IMR-90 (cell line): ENCODE data around the gene NAV2. TPM values are rescaled to one million over a fixed set of nuclear protein-coding genes. Genes with fewer than 3 reads are reported as not detected.

ENCODE experiments used
- ATAC-seq: fragments of 200-7000 bp; cut with Tn5 transposase; 2 replicates; pipeline ENCODE4 v1.9.1; 2020; ENCODE audit warnings: low read depth, mild to moderate bottlenecking, moderate library complexity
- BruUV-seq: library from RNA; stranded (reverse); fragments of 400-500 nt; replicated peaks from 2 replicates; lab custom pipeline; 2021; lab: Mats Ljungman, UMichigan
- CTCF ChIA-PET: fragments of 300-600 bp; formaldehyde crosslinking; extraction: SDS; loops from one replicate; lab custom pipeline; 2021; ENCODE audit warnings: antibody characterized with exemption; lab: Yijun Ruan, JAX
- POLR2A ChIA-PET: fragments of 300-600 bp; sonication (Branson Sonifier 250); formaldehyde crosslinking; loops from one replicate; lab custom pipeline; 2022; ENCODE audit warnings: antibody characterized with exemption; ENCODE audit not compliant: unreplicated experiment; lab: Charles Lee
- DNase-seq: peaks from one replicate; pipeline ENCODE4 v3.0.0; 2013
- H2AFZ ChIP-seq: replicated peaks from 2 replicates; pipeline ENCODE3; 2013; ENCODE audit warnings: low read length, mild to moderate bottlenecking; ENCODE audit not compliant: poor library complexity
- H2AK5ac ChIP-seq: 2 replicates; pipeline ENCODE4 v1.6.1; 2013; ENCODE audit warnings: low read depth, low read length, inconsistent platforms
- H2AK9ac ChIP-seq: replicated peaks from 2 replicates; pipeline ENCODE3; 2013; ENCODE audit warnings: mild to moderate bottlenecking, low read depth, low read length, moderate library complexity; ENCODE audit not compliant: poor library complexity
- H2BK120ac ChIP-seq: 2 replicates; pipeline ENCODE4 v1.6.1; 2013; ENCODE audit warnings: low read depth, low read length, inconsistent platforms
- H2BK15ac ChIP-seq: 3 replicates; pipeline ENCODE4 v1.6.1; 2013; ENCODE audit warnings: low read depth, low read length, inconsistent platforms
- H2BK20ac ChIP-seq: 2 replicates; pipeline ENCODE4 v1.6.1; 2013; ENCODE audit warnings: low read depth, mild to moderate bottlenecking, inconsistent platforms, low read length, moderate library complexity
- H2BK5ac ChIP-seq: 2 replicates; pipeline ENCODE4 v1.6.1; 2013; ENCODE audit warnings: mild to moderate bottlenecking, low read depth, low read length, inconsistent platforms; ENCODE audit not compliant: poor library complexity, severe bottlenecking
- H3K14ac ChIP-seq: replicated peaks from 2 replicates; pipeline ENCODE4 v1.6.1; 2013; ENCODE audit warnings: low read depth, low read length, inconsistent platforms
- H3K18ac ChIP-seq: 2 replicates; pipeline ENCODE4 v1.6.1; 2013; ENCODE audit warnings: low read depth, low read length, control low read depth
- H3K23ac ChIP-seq: 2 replicates; pipeline ENCODE4 v1.6.1; 2013; ENCODE audit warnings: low read depth, low read length, inconsistent platforms
- H3K27ac ChIP-seq: 2 replicates; pipeline ENCODE4 v1.5.1; 2013; ENCODE audit warnings: mild to moderate bottlenecking, control low read depth, low read length; ENCODE audit not compliant: insufficient read depth
- H3K27me3 ChIP-seq: 2 replicates; pipeline ENCODE4 v1.6.1; 2013; ENCODE audit warnings: low read length; ENCODE audit not compliant: control insufficient read depth, insufficient read depth
- H3K36me3 ChIP-seq: 2 replicates; pipeline ENCODE4 v1.6.1; 2013; ENCODE audit warnings: low read length, mixed read lengths; ENCODE audit not compliant: control insufficient read depth, insufficient read depth
- H3K4ac ChIP-seq: 2 replicates; pipeline ENCODE4 v1.6.1; 2013; ENCODE audit warnings: low read depth, low read length, inconsistent platforms
- H3K4me1 ChIP-seq: 2 replicates; pipeline ENCODE4 v1.6.1; 2013; ENCODE audit warnings: low read length, mixed read lengths; ENCODE audit not compliant: control insufficient read depth, insufficient read depth
- H3K4me2 ChIP-seq: 2 replicates; pipeline ENCODE4 v1.6.1; 2013; ENCODE audit warnings: low read depth, mild to moderate bottlenecking, control low read depth, low read length, moderate library complexity
- H3K4me3 ChIP-seq: 2 replicates; pipeline ENCODE4 v1.5.1; 2013; ENCODE audit warnings: low read depth, mild to moderate bottlenecking, control low read depth, low read length, moderate library complexity; ENCODE audit not compliant: insufficient read depth
- H3K56ac ChIP-seq: 2 replicates; pipeline ENCODE4 v1.6.1; 2013; ENCODE audit warnings: low read length, inconsistent platforms; ENCODE audit not compliant: insufficient read depth; ENCODE audit errors: extremely low read depth
- H3K79me1 ChIP-seq, 2 experiments: 2 replicates each; pipeline ENCODE4 v1.6.1; 2013; ENCODE audit warnings: low read length in 2 of 2, inconsistent platforms in 1 of 2, low read depth in 1 of 2
- H3K9ac ChIP-seq: 2 replicates; pipeline ENCODE4 v1.6.1; 2013; ENCODE audit warnings: low read depth, low read length, control low read depth
- H3K9me1 ChIP-seq: 2 replicates; pipeline ENCODE4 v1.6.1; 2013; ENCODE audit warnings: low read length, inconsistent platforms; ENCODE audit not compliant: insufficient read depth
- H3K9me3 ChIP-seq: 2 replicates; pipeline ENCODE4 v1.6.1; 2013; ENCODE audit warnings: low read length; ENCODE audit not compliant: control insufficient read depth, insufficient read depth
- H4K20me1 ChIP-seq: 2 replicates; pipeline ENCODE4 v1.6.1; 2013; ENCODE audit warnings: low read length, inconsistent platforms; ENCODE audit not compliant: insufficient read depth
- H4K5ac ChIP-seq: 2 replicates; pipeline ENCODE4 v1.6.1; 2013; ENCODE audit warnings: mild to moderate bottlenecking, low read depth, low read length, control low read depth
- H4K8ac ChIP-seq, 2 experiments: 2 replicates each; pipeline ENCODE4 v1.6.1; 2013; ENCODE audit warnings: low read depth in 2 of 2, low read length in 2 of 2, control low read depth in 1 of 2, inconsistent platforms in 1 of 2
- H4K91ac ChIP-seq: 2 replicates; pipeline ENCODE4 v1.6.1; 2013; ENCODE audit warnings: low read depth, low read length, inconsistent platforms; ENCODE audit not compliant: insufficient read depth
- CEBPB ChIP-seq: IDR thresholded peaks from 2 replicates; pipeline ENCODE4 v1.6.1; 2012; ENCODE audit warnings: low read depth, low read length, improper control_type of control experiment
- CHD1 ChIP-seq: IDR thresholded peaks from 2 replicates; pipeline ENCODE4 v1.6.1; 2012; ENCODE audit warnings: low read depth, low read length, improper control_type of control experiment
- MAFK ChIP-seq: IDR thresholded peaks from 2 replicates; pipeline ENCODE4 v1.6.1; 2012; ENCODE audit warnings: low read depth, low read length, improper control_type of control experiment
- MAZ ChIP-seq: IDR thresholded peaks from 2 replicates; pipeline ENCODE4 v1.6.1; 2012; ENCODE audit warnings: low read depth, mild to moderate bottlenecking, low read length, improper control_type of control experiment, moderate library complexity, borderline replicate concordance
- MXI1 ChIP-seq: IDR thresholded peaks from 2 replicates; pipeline ENCODE4 v1.6.1; 2012; ENCODE audit warnings: low read depth, mild to moderate bottlenecking, low read length, moderate library complexity, borderline replicate concordance
- NFE2L2 ChIP-seq: fragments of 150-350 bp; IDR thresholded peaks from 2 replicates; pipeline ENCODE4 v1.6.1; 2016; ENCODE audit warnings: low read depth, mild to moderate bottlenecking, low read length
- RAD21 ChIP-seq: IDR thresholded peaks from 2 replicates; pipeline ENCODE4 v1.6.1; 2012; ENCODE audit warnings: low read length, improper control_type of control experiment
- RCOR1 ChIP-seq: IDR thresholded peaks from 2 replicates; pipeline ENCODE4 v1.6.1; 2012; ENCODE audit warnings: mild to moderate bottlenecking, low read length, improper control_type of control experiment; ENCODE audit not compliant: insufficient replicate concordance
- WGBS, 2 experiments: methylation state at CpG; one replicate each; pipeline versions ENCODE4 v1.1.5 to v1.1.7; 2013; ENCODE audit warnings: missing lambda C conversion rate in 2 of 2; ENCODE audit not compliant: insufficient read length in 1 of 2; ENCODE audit errors: extremely low coverage in 2 of 2; 5-methylcytosine and 5-hydroxymethylcytosine counted together
- dilution Hi-C: fragments of 300-500 bp; cut with HindIII; formaldehyde crosslinking; loops from one replicate; pipeline ENCODE4 v1.14.3; 2018; ENCODE audit warnings: low sequenced_read_pairs; ENCODE audit not compliant: unreplicated experiment
- in situ Hi-C: fragments of 300-500 bp; cut with MboI; formaldehyde crosslinking; loops from 3 replicates; pipeline ENCODE4 v1.14.3; 2019; ENCODE audit warnings: low sequenced_read_pairs, inconsistent platforms, mixed read lengths
- intact Hi-C: fragments of 100-400 bp; cut with micrococcal nuclease; formaldehyde crosslinking; loops from 2 replicates; pipeline ENCODE4 v1.10.0; 2022
- polyA plus RNA-seq, 3 experiments: library from polyadenylated mRNA; depleted of rRNA; stranded (reverse); fragments of >200 nt; gene quantifications; 2 replicates each; pipeline ENCODE4 v1.2.3, GENCODE V29; 2012; ENCODE audit warnings: low replicate concordance in 1 of 3
- total RNA-seq: library from RNA; depleted of rRNA; stranded (reverse); fragments of >200 nt; gene quantifications from 2 replicates; pipeline ENCODE4 v1.2.3, GENCODE V29; 2012
- TF ChIP-seq, protein P1 (sequence below): fragments of 150-350 bp; IDR thresholded peaks from 2 replicates; pipeline ENCODE4 v1.6.1; 2017; ENCODE audit warnings: mild to moderate bottlenecking, antibody characterized with exemption, low read length, low read depth

Gene NAV2
- total and polyA plus RNA-seq, 2 of the 4 experiments (the other 2 are of a cell fraction), result 4.5 to 12.6 TPM

DNA sequence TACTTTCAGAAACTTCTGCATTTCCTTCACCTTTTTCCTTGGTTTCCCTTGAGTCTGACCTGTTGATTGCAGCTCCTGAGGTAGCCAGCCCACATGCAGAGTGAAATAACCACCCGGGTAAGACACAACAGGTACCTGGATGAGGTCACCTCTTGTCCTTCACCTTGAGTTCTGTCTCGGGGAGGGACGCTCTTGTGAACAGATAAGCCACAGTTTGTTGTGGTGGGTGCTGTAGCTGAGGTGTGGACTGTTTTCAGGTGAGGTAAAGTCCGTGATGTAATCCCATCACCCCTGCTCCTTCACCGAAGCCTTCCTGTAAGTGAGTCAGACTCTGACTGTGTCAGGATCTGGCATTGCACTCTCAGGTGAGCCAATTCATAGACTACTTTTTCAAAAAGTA, 183.1 kb downstream of the NAV2 start:
- no peak overlapping the region for H2AK5ac ChIP-seq
- no peaks in the 10 kb centered on the region for H4K20me1 ChIP-seq
- H4K5ac ChIP-seq, result no peak overlapping the region
- POLR2A ChIA-PET, result no interaction called here
- H3K9me1 ChIP-seq, result peaks cover 7% of the 10 kb centered on the region; the same call in 1 of the 2 replicates
- H3K4me3 ChIP-seq, result no peak overlapping the region
- H3K23ac ChIP-seq, result no peak overlapping the region
- dilution Hi-C loops, result no loop called here
- no peak overlapping the region for H2BK20ac ChIP-seq
- DNase-seq, result no peak
- BruUV-seq, result no TSS peak
- peaks cover 3 to 5% of the 10 kb centered on the region in 2 experiments; a peak in 2 of 4 replicates for H3K79me1 ChIP-seq
- peaks cover 3% of the 10 kb centered on the region for H3K4me1 ChIP-seq
- no peak overlapping the region for H2BK15ac ChIP-seq
- WGBS, 2 experiments, result no CpG with 5 or more reads among the region's 5 CpGs
- intact Hi-C loops, result no loop called here
- no peak for TF ChIP-seq NFE2L2
- TF ChIP-seq RCOR1, result no peak
- no peak for TF ChIP-seq CEBPB
- TF ChIP-seq CHD1, result no peak
- TF ChIP-seq RAD21, result no peak
- no peak for TF ChIP-seq MXI1
- no peak for TF ChIP-seq MAFK
- TF ChIP-seq, protein P1, sequence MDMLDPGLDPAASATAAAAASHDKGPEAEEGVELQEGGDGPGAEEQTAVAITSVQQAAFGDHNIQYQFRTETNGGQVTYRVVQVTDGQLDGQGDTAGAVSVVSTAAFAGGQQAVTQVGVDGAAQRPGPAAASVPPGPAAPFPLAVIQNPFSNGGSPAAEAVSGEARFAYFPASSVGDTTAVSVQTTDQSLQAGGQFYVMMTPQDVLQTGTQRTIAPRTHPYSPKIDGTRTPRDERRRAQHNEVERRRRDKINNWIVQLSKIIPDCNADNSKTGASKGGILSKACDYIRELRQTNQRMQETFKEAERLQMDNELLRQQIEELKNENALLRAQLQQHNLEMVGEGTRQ, result no peak
- TF ChIP-seq MAZ, result no peak
- H3K27me3 ChIP-seq, result no peaks in the 10 kb centered on the region
- no peak overlapping the region for H3K56ac ChIP-seq
- no peak overlapping the region for H3K9ac ChIP-seq
- H3K4ac ChIP-seq, result no peak overlapping the region
- no peak overlapping the region for H2AK9ac ChIP-seq
- H2AFZ ChIP-seq, result no peak overlapping the region
- in situ Hi-C loops, result no loop called here
- no peak overlapping the region for H3K14ac ChIP-seq
- H3K9me3 ChIP-seq, result no peaks in the 10 kb centered on the region
- no peak overlapping the region for H4K8ac ChIP-seq
- peaks cover 6% of the 10 kb centered on the region for H3K36me3 ChIP-seq
- no peak overlapping the region for H4K91ac ChIP-seq
- no peak overlapping the region for H3K18ac ChIP-seq
- no peak overlapping the region for H2BK120ac ChIP-seq
- H3K27ac ChIP-seq, result no peak overlapping the region
- no peak overlapping the region for H2BK5ac ChIP-seq
- CTCF ChIA-PET, result no interaction called here
- H3K4me2 ChIP-seq, result no peak overlapping the region
- ATAC-seq, result no peak
